HG02885 (cell line): ENCODE measurements around the gene POU2AF3.
"Not testable (repeated sequence)": the region's sequence is repeated elsewhere in the genome, so short reads cannot be mapped to it uniquely, and the experiment has no call there.

ENCODE experiments used
- ATAC-seq: cut with Tn5 transposase; IDR thresholded peaks from one replicate; pipeline ENCODE4 v1.9.1; 2021; ENCODE audit warnings: mild to moderate bottlenecking; ENCODE audit not compliant: unreplicated experiment, poor library complexity

Gene POU2AF3, protein sequence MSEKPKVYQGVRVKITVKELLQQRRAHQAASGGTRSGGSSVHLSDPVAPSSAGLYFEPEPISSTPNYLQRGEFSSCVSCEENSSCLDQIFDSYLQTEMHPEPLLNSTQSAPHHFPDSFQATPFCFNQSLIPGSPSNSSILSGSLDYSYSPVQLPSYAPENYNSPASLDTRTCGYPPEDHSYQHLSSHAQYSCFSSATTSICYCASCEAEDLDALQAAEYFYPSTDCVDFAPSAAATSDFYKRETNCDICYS

DNA sequence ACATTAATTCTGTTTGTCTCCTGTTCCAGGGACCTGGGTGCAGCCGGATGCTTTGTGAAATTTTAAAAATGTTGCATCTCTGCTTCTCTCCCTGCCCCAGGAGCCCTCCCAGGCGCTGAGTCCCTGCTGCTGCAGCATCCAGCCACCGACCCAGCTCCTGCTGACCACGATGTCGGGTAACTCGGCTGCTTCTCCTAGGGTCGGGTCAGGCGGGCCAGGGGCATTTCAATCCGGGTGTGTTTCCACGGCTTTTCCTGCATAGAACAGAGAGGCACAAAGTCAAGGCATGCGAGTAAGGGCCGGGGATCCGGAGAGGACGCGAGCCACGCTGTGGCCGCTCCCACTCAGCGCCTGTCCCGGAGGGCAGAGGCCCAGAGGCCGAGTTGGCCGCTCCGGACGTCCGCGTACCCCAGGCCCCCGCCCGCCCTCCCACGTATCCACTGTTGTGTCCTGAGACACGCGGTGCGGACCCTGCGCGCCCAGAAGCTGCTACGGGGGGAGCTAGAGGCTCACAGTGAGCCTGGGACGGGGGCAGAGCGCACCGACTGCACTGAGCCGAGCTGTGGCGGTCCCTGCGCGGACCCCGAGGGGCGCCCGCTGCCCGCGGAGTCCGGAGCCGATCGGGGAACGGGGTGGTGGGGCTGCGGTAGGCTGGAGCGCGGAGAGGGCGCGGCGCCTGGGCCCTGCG lies at the start of gene POU2AF3:
POU2AF3 (plus strand) TSS at position 134 of the 688 bp plus-strand sequence; CDS start at position 170, 36 bp downstream.
- ATAC-seq = no peak

DNA sequence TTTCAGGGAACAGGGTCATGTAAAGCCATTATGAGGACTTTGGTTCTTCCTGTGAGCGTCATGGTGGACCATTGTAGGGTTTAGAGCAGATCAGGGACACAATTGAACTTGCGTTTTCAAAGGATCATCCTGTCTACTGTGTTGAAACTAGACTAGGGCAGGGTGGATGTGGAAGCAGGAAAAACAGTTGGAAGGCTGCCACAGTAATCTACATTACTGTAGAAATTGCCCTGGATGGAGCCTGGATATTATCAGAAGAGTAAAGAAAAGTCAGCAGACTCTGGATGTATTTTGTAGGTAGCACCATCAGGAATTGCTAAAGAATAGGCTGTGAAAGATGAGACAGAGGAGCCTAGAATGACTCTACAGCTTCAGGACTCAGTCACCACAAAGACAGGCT lies 47.4 kb upstream of the POU2AF3 start:
- ATAC-seq = no peak

DNA sequence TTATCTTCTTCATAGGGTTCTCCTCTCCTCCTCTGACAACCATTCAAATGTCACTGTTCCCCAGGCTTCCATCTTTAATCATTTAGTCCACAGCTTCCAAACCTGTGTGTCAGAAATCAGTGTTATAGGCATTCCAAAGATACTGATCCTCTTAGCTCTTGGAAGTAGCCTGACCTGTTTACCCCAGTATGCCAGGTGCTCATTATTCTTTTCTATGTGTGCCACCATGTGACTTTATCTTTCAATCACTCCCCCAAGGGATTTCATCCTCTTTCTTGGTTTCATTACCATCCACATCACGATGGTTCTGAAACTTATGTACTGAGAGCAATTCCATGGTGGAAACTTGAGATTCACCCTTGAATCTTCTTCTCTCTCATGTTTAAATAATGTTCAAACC lies 45.2 kb upstream of the POU2AF3 start:
- no peak for ATAC-seq

DNA sequence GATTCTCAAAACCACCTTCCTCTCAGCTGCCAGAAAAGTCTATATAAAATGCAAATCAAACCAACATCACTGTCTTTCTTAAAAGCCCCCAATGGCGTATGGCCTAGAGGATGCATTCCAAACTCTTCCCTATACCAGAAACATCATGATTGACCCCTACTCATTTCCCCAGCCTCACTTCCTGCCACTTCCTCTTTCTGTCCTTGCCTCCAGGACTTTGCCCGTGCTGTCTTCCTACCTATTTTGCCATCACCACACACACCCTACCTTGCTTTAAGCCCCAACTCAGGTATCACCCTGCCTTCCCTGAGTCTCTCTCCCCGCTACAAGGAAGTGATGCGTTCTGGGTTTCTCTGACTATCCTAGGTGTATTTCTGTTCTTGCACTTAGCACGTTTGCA lies 44.7 kb upstream of the POU2AF3 start:
- no peak for ATAC-seq

DNA sequence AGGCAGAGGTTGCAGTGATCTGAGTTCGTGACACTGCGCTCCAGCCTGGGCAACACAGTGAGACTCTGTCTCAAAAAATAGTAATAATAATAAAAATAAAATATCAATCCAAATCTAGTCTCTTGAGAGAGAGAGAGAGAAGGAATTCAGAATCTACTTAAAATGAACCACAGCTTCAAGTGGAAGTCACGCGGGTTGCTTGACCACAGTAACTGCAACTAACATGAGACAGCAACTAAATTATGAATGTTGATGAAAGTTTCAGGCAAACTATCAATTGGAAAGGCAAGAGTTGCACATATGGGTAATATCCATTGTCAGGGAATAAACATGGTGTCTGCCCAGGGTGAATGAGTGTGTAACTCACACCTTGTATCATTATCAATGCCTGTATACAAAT lies 40.3 kb upstream of the POU2AF3 start:
- no peak for ATAC-seq

DNA sequence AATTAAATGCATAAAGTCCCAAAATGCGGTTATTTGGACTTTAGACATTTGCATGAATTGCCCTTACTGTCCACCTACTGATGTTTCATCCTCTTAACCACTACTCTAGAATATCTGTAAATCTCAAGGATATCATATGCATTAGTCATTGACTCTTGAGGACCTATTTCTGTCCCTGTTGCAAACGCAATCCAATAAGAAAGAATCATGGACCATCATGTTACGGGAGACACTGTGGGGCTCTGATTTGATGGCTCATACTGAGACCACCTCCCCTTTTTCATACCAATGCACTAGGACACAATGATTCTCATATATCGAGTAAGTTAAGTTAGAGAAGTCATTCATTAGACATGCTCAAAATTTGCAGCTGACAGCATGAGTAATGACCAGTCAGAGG lies 38.5 kb upstream of the POU2AF3 start:
- ATAC-seq = no peak

DNA sequence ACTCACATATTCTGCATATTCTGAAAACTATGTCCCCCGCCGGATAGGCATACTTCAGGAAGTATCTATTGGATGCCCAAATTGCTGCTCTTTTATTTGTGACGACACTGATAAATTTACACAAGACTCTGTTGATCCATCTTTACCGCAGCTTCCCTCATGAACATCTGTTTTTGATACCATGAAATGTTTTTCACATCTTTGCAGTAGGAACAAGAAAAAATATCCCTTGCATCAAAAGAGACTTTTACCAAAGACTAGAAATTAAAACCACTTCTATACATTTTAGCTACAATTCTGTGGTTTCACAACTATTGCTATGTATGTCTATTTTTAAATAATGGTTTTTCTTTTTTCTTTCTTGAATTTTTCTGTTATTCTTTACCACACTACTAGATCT lies 37.5 kb upstream of the POU2AF3 start:
- no peak for ATAC-seq

DNA sequence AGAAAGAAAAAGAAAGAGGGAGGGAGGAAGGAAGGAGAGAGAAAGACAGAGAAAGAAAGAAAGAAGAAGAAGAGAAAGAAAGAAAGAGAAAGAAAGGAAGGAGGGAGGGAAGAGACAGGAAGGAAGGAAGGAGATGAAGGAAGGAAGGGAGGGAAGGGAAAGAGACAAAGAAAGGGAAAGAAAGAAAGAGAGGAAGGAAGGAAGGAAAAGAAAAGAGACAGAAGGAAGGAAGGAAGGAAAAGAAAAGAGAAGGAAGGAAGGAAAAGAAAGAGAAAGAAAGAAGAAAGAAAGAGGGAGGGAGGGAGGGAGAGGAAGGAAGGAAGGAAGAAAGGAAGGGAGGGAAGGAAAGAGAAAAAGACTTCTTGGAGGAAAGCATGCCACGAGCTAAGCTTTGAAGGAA lies 33.7 kb upstream of the POU2AF3 start:
- ATAC-seq = no peak

DNA sequence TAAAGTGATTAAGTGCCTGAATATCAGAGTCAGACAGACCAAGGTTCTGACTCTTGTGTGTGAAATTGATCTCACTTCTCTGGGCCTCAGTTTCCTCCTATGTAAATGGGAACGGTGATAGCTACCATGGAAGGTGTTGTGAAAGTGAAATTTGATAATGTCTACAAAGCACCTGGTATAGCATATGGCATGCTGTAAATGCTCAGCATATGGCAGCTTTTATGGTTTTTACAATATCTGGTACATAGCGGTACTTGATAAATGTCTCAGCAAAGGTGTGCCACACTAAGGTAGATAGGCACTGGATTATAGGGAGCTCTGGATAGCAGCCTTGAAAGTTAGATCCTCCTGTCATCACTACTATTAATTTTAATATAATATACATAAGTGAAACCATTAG lies 32.9 kb upstream of the POU2AF3 start:
- no peak for ATAC-seq

DNA sequence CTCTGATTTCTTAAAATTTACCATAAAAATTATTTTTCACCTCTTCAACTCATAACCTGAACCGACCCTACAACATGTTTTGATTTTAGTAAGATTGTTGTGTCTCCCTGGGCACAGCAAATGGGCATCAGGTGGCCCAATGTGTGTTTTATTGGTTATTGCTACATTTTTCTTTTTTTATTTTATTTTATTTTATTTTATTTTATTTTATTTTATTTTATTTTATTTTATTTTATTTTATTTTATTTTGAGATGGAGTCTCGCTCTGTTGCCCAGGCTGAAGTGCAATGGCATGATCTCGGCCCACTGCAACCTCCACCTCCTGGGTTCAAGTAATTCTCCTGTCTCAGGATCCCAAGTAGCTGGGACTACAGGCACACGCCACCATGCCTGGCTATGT lies 30.0 kb upstream of the POU2AF3 start:
- not testable (repeated sequence) for ATAC-seq

DNA sequence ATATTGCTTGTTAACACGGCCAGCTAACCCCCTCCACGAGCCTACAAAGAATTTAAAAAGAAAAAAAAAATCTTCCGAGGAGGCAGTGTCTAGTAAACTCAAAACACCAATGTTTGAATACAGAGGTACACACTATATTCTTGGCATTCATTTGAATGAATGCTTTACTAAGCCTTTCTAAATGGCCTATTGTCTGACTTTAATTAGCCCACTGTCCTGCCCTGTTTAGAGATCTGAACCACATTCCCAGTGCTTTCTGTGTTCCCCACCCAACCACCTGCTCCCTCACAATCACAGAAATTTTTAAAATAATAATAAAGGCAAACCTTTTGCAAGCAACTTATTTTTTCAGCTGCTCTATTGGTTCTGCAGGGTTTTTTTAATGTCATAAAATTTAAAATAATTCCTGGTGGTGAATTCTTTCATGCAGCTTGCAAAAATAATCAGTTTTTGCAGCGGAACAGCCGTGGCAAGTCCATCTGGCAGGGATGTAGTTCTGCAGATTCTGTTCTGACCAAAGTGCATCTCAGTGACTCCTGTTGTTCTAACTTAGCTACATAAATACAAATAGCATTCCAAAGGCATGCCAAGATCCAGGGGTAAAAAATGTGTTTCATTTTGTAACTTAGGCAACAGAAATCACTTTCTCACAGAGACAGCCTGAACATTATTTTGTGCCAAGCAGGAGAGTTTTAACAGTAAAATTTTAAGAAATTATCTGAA lies 29.0 kb upstream of the POU2AF3 start:
- ATAC-seq = no peak

DNA sequence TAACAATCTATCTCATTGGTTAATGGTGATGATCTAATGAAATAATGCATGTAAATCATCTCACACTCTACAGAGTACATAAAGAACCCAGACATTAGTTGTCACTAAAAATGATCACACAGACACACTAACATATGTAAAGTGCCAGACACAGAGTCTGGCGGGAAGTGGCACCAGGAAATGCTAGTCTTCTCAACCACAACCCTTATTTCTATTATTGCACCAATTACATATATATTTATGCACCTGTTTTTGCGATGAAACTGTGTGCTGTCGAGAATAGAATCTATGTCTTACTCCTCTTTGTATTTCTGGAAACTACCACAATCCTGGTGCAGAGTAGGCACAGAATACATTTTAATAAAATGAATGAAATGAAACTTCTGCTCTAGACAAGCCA lies 25.9 kb upstream of the POU2AF3 start:
- no peak for ATAC-seq

DNA sequence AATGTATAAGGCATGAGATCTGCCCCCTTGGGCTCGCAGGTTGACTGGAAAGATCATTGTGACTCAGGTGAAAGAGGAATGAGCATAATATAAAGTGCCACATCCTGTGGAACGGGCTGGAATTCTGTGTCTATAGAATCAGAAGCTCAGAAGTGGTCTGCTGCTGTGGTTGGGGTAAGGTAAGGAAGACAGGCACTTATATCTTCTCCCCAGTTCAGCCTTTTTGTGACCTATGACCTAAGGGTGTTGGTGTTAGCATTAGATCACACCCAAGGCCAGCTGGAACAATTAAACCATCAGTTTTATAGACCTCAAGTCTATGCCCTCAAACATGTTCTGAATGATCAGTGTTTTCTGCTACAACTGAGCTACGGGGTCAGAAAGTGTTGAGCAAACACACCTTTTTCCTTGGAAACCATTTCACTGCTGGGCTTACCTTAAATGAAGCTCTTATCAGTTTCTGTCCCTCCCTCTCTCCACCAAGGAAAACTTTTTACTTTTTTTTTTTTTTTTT lies 15.7 kb upstream of the POU2AF3 start:
- no peak for ATAC-seq

DNA sequence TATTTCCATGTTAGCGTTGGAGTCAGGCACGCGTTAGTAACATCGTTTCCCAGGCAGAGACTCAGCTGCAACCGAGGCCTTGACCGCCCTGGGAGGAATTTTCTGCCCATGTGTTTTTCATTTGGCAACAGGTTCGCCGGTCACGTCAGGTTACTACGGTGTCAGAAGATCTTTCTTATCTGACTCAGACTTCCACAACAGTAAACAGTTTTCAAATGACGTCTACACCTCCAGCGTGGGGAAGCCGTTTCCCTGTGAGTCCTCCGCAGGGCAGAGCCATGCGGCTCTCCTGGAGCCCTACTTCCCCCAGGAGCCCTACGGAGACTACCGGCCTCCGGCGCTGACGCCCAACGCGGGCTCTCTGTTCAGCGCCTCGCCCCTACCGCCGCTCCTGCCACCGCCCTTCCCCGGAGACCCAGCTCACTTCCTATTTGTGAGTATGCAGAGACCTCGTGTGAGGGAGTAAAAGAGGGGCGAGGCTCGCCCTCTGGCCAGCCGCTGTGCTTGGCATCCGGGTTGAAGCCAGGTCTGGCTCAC lies 14.3 kb upstream of the POU2AF3 start:
- no peak for ATAC-seq

DNA sequence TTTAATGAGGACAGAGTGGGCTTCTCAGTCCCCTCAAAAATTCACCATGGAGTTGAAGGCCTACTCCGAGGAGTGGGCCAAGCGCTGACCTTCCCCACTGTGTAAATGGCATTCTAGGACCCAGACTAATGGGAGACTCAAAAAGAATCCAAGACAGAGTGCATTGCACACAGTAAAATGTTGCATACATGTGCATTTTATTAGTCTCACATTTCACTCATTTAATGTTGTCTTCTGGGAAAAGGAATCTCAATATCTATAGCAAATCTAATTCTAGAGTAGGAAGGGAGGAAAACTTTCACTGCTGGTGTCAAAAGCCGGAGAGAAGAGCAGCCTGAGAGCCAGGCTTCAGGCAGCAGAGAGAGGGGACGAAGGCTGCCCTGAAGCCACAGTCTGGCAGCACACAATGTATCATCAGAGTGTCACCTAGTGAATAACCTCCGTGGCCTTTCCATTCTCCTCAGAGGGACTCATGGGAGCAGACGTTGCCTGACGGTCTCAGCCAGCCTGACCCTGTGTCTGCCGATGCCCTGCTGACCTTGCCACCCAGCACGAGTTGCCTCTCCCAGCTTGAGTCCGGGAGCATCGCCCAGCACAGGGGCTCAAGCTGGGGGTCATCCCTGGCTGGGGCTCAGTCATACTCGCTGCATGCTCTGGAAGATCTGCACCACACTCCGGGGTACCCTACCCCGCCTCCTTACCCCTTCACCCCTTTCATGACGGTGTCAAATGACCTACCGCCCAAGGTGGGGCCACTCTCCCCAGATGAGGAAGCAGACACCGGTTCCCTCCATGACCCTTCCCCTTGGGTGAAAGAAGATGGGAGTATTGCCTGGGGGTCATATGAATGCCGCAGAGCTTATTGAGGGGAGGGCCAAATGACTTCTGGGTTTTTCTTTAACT lies 12.9 kb upstream of the POU2AF3 start:
- ATAC-seq = no peak

DNA sequence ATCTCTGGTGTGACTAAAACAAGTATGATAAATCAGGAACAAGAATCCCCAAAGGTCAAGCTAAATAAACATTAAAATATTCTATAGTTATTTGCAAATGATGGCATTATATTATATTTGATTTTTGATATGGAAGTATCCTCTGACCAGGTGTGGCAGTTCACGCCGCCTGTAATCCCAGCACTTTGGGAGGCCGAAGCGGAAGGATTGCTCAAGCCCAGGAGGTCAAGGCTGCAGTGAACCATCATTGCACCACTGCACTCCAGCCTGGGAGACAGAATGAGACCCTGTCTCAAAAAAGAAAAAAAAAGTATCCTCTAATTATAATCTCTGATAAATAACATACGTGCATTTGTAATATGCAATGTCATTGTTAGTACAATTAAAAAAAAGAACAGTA lies 6.6 kb upstream of the POU2AF3 start:
- ATAC-seq = no peak

DNA sequence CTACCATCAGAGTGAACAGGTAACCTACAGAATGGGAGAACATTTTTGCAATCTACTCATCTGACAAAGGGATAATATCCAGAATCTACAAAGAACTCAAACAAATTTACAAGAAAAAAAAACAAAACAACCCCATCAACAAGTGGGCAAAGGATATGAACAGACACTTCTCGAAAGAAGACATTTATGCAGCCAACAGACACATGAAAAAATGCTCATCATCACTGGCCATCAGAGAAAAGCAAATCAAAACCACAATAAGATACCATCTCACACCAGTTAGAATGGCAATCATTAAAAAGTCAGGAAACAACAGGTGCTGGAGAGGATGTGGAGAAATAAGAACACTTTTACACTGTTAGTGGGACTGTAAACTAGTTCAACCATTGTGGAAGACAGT lies 5.9 kb upstream of the POU2AF3 start:
- not testable (repeated sequence) for ATAC-seq

DNA sequence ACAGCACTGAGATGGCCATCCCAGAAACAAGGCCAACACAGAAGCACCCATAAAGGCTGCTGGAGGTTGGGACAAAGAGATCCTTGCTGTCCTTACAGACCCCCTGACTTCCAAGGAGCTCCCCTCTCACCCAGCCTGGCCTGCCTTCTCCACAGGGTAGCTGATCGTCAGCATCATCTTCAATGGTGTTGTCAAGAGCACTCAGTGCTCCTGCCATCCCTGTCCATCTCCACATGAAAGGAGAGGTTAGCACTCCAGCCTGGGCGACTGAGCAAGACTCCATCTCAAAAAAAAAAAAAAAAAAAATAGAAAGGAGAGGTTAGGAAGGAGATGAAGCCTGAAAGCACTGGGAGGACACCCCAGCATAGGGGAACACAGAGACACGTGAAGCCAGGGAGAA lies 2.1 kb upstream of the POU2AF3 start:
- ATAC-seq = no peak

DNA sequence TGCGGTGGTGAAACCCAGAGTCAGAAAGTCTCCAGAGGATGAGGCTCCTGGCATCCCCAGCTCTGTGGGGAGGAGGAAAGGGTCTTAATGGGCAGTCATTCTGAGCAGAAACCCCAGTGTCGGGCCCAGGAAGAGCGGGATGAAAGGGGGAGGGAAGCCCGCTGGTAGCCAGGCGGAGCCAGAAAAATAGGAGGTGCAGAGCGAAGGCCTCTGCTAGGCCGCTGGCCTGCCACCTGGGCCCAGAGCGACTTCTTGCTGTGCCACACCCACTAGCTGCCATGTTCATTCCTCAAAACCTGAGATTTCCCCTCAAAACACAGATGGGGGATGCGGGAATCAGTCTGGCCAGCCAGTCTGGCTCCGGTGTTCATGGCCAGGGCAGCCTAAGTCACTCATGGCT lies 650 bp upstream of the POU2AF3 start:
- ATAC-seq = no peak
